IMR-90 (cell line): ENCODE measurements around the gene AUTS2. TPM values are rescaled to one million over a fixed set of nuclear protein-coding genes. Genes with fewer than 3 reads are reported as not detected.

Experiments used
- ATAC-seq: fragments of 200-7000 bp; cut with Tn5 transposase; 2 replicates; pipeline ENCODE4 v1.9.1; 2020; ENCODE audit warnings: low read depth, mild to moderate bottlenecking, moderate library complexity
- BruUV-seq: library from RNA; stranded (reverse); fragments of 400-500 nt; replicated peaks from 2 replicates; lab custom pipeline; 2021; lab: Mats Ljungman, UMichigan
- CTCF ChIA-PET: fragments of 300-600 bp; formaldehyde crosslinking; extraction: SDS; loops from one replicate; lab custom pipeline; 2021; ENCODE audit warnings: antibody characterized with exemption; lab: Yijun Ruan, JAX
- POLR2A ChIA-PET: fragments of 300-600 bp; sonication (Branson Sonifier 250); formaldehyde crosslinking; loops from one replicate; lab custom pipeline; 2022; ENCODE audit warnings: antibody characterized with exemption; ENCODE audit not compliant: unreplicated experiment; lab: Charles Lee
- DNase-seq: peaks from one replicate; pipeline ENCODE4 v3.0.0; 2013
- H2AFZ ChIP-seq: replicated peaks from 2 replicates; pipeline ENCODE3; 2013; ENCODE audit warnings: low read length, mild to moderate bottlenecking; ENCODE audit not compliant: poor library complexity
- H2AK5ac ChIP-seq: 2 replicates; pipeline ENCODE4 v1.6.1; 2013; ENCODE audit warnings: low read depth, low read length, inconsistent platforms
- H2AK9ac ChIP-seq: replicated peaks from 2 replicates; pipeline ENCODE3; 2013; ENCODE audit warnings: mild to moderate bottlenecking, low read depth, low read length, moderate library complexity; ENCODE audit not compliant: poor library complexity
- H2BK120ac ChIP-seq: 2 replicates; pipeline ENCODE4 v1.6.1; 2013; ENCODE audit warnings: low read depth, low read length, inconsistent platforms
- H2BK15ac ChIP-seq: 3 replicates; pipeline ENCODE4 v1.6.1; 2013; ENCODE audit warnings: low read depth, low read length, inconsistent platforms
- H2BK20ac ChIP-seq: 2 replicates; pipeline ENCODE4 v1.6.1; 2013; ENCODE audit warnings: low read depth, mild to moderate bottlenecking, inconsistent platforms, low read length, moderate library complexity
- H2BK5ac ChIP-seq: 2 replicates; pipeline ENCODE4 v1.6.1; 2013; ENCODE audit warnings: mild to moderate bottlenecking, low read depth, low read length, inconsistent platforms; ENCODE audit not compliant: poor library complexity, severe bottlenecking
- H3K14ac ChIP-seq: replicated peaks from 2 replicates; pipeline ENCODE4 v1.6.1; 2013; ENCODE audit warnings: low read depth, low read length, inconsistent platforms
- H3K18ac ChIP-seq: 2 replicates; pipeline ENCODE4 v1.6.1; 2013; ENCODE audit warnings: low read depth, low read length, control low read depth
- H3K23ac ChIP-seq: 2 replicates; pipeline ENCODE4 v1.6.1; 2013; ENCODE audit warnings: low read depth, low read length, inconsistent platforms
- H3K27ac ChIP-seq: 2 replicates; pipeline ENCODE4 v1.5.1; 2013; ENCODE audit warnings: mild to moderate bottlenecking, control low read depth, low read length; ENCODE audit not compliant: insufficient read depth
- H3K27me3 ChIP-seq: 2 replicates; pipeline ENCODE4 v1.6.1; 2013; ENCODE audit warnings: low read length; ENCODE audit not compliant: control insufficient read depth, insufficient read depth
- H3K36me3 ChIP-seq: 2 replicates; pipeline ENCODE4 v1.6.1; 2013; ENCODE audit warnings: low read length, mixed read lengths; ENCODE audit not compliant: control insufficient read depth, insufficient read depth
- H3K4ac ChIP-seq: 2 replicates; pipeline ENCODE4 v1.6.1; 2013; ENCODE audit warnings: low read depth, low read length, inconsistent platforms
- H3K4me1 ChIP-seq: 2 replicates; pipeline ENCODE4 v1.6.1; 2013; ENCODE audit warnings: low read length, mixed read lengths; ENCODE audit not compliant: control insufficient read depth, insufficient read depth
- H3K4me2 ChIP-seq: 2 replicates; pipeline ENCODE4 v1.6.1; 2013; ENCODE audit warnings: low read depth, mild to moderate bottlenecking, control low read depth, low read length, moderate library complexity
- H3K4me3 ChIP-seq: 2 replicates; pipeline ENCODE4 v1.5.1; 2013; ENCODE audit warnings: low read depth, mild to moderate bottlenecking, control low read depth, low read length, moderate library complexity; ENCODE audit not compliant: insufficient read depth
- H3K56ac ChIP-seq: 2 replicates; pipeline ENCODE4 v1.6.1; 2013; ENCODE audit warnings: low read length, inconsistent platforms; ENCODE audit not compliant: insufficient read depth; ENCODE audit errors: extremely low read depth
- H3K79me1 ChIP-seq, 2 experiments: 2 replicates each; pipeline ENCODE4 v1.6.1; 2013; ENCODE audit warnings: low read length in 2 of 2, inconsistent platforms in 1 of 2, low read depth in 1 of 2
- H3K9ac ChIP-seq: 2 replicates; pipeline ENCODE4 v1.6.1; 2013; ENCODE audit warnings: low read depth, low read length, control low read depth
- H3K9me1 ChIP-seq: 2 replicates; pipeline ENCODE4 v1.6.1; 2013; ENCODE audit warnings: low read length, inconsistent platforms; ENCODE audit not compliant: insufficient read depth
- H3K9me3 ChIP-seq: 2 replicates; pipeline ENCODE4 v1.6.1; 2013; ENCODE audit warnings: low read length; ENCODE audit not compliant: control insufficient read depth, insufficient read depth
- H4K20me1 ChIP-seq: 2 replicates; pipeline ENCODE4 v1.6.1; 2013; ENCODE audit warnings: low read length, inconsistent platforms; ENCODE audit not compliant: insufficient read depth
- H4K5ac ChIP-seq: 2 replicates; pipeline ENCODE4 v1.6.1; 2013; ENCODE audit warnings: mild to moderate bottlenecking, low read depth, low read length, control low read depth
- H4K8ac ChIP-seq, 2 experiments: 2 replicates each; pipeline ENCODE4 v1.6.1; 2013; ENCODE audit warnings: low read depth in 2 of 2, low read length in 2 of 2, control low read depth in 1 of 2, inconsistent platforms in 1 of 2
- H4K91ac ChIP-seq: 2 replicates; pipeline ENCODE4 v1.6.1; 2013; ENCODE audit warnings: low read depth, low read length, inconsistent platforms; ENCODE audit not compliant: insufficient read depth
- BHLHE40 ChIP-seq: fragments of 150-350 bp; IDR thresholded peaks from 2 replicates; pipeline ENCODE4 v1.6.1; 2016; ENCODE audit warnings: mild to moderate bottlenecking, low read depth, low read length
- MAFK ChIP-seq: IDR thresholded peaks from 2 replicates; pipeline ENCODE4 v1.6.1; 2012; ENCODE audit warnings: low read depth, low read length, improper control_type of control experiment
- MXI1 ChIP-seq: IDR thresholded peaks from 2 replicates; pipeline ENCODE4 v1.6.1; 2012; ENCODE audit warnings: low read depth, mild to moderate bottlenecking, low read length, moderate library complexity, borderline replicate concordance
- RFX5 ChIP-seq: IDR thresholded peaks from 2 replicates; pipeline ENCODE4 v1.8.0; 2012; ENCODE audit warnings: low read depth, mild to moderate bottlenecking, low read length, moderate library complexity
- SMC3 ChIP-seq: fragments of 150-350 bp; IDR thresholded peaks from 2 replicates; pipeline ENCODE4 v1.6.1; 2016; ENCODE audit warnings: low read depth, mild to moderate bottlenecking, antibody characterized with exemption, low read length, moderate library complexity
- WGBS, 2 experiments: methylation state at CpG; one replicate each; pipeline versions ENCODE4 v1.1.5 to v1.1.7; 2013; ENCODE audit warnings: missing lambda C conversion rate in 2 of 2; ENCODE audit not compliant: insufficient read length in 1 of 2; ENCODE audit errors: extremely low coverage in 2 of 2; 5-methylcytosine and 5-hydroxymethylcytosine counted together
- dilution Hi-C: fragments of 300-500 bp; cut with HindIII; formaldehyde crosslinking; loops from one replicate; pipeline ENCODE4 v1.14.3; 2018; ENCODE audit warnings: low sequenced_read_pairs; ENCODE audit not compliant: unreplicated experiment
- in situ Hi-C: fragments of 300-500 bp; cut with MboI; formaldehyde crosslinking; loops from 3 replicates; pipeline ENCODE4 v1.14.3; 2019; ENCODE audit warnings: low sequenced_read_pairs, inconsistent platforms, mixed read lengths
- intact Hi-C: fragments of 100-400 bp; cut with micrococcal nuclease; formaldehyde crosslinking; loops from 2 replicates; pipeline ENCODE4 v1.10.0; 2022
- polyA plus RNA-seq, 3 experiments: library from polyadenylated mRNA; depleted of rRNA; stranded (reverse); fragments of >200 nt; gene quantifications; 2 replicates each; pipeline ENCODE4 v1.2.3, GENCODE V29; 2012; ENCODE audit warnings: low replicate concordance in 1 of 3
- total RNA-seq: library from RNA; depleted of rRNA; stranded (reverse); fragments of >200 nt; gene quantifications from 2 replicates; pipeline ENCODE4 v1.2.3, GENCODE V29; 2012
- TF ChIP-seq, protein P1 (sequence below): fragments of 150-350 bp; IDR thresholded peaks from 2 replicates; pipeline ENCODE4 v1.6.1; 2017; ENCODE audit warnings: mild to moderate bottlenecking, antibody characterized with exemption, low read length, low read depth

AUTS2 gene
- total and polyA plus RNA-seq, 2 of the 4 experiments (the other 2 are of a cell fraction): 0.90 to 3.0 TPM

DNA sequence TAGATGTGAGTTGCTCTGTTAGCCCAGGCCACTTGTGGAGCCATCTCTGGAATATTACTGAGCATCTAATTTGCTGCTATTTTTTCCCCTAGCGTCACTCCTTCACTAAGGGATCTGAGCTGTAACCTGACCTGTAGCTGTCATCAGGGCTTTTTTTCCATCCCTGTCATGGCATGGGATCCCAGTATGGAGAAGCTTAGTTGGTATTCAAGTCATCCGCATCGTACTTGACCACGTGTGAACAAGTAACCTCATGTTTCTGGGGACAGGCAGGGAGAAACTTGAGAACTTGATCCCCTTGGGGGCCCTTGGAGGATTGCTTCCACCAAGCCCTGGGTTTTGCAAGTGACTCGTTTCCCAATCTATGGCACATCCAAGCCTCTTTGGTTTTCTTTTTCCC is 1059.3 kb downstream of the AUTS2 start:
- Histone ChIP-seq H3K4ac (no peak overlapping the region), H3K18ac (no peak overlapping the region), H3K9ac (no peak overlapping the region), H3K9me3 (no peaks in the 10 kb centered on the region), H4K91ac (no peak overlapping the region), H3K4me3 (no peak overlapping the region), H2AFZ (no peak overlapping the region), H3K14ac (no peak overlapping the region), H4K8ac (no peak overlapping the region), H3K4me2 (no peak overlapping the region), H2AK9ac (no peak overlapping the region), H3K36me3 (no peaks in the 10 kb centered on the region), H3K56ac (no peak overlapping the region), H4K5ac (no peak overlapping the region), H3K23ac (no peak overlapping the region), H2BK20ac (no peak overlapping the region), H2BK5ac (no peak overlapping the region), H3K27ac (no peak overlapping the region), H3K27me3 (no peaks in the 10 kb centered on the region), H3K4me1 (no peaks in the 10 kb centered on the region), H3K9me1 (no peaks in the 10 kb centered on the region), H4K20me1 (no peaks in the 10 kb centered on the region), H3K79me1 (no peaks in the 10 kb centered on the region), H2AK5ac (no peak overlapping the region), H2BK15ac (no peak overlapping the region), H2BK120ac (no peak overlapping the region)
- ATAC-seq (no peak), DNase-seq (no peak)
- BruUV-seq: no TSS peak
- dilution Hi-C loops: no loop called here
- TF ChIP-seq MXI1 (no peak), BHLHE40 (no peak), RFX5 (no peak), MAFK (no peak), SMC3 (no peak)
- TF ChIP-seq, protein P1, sequence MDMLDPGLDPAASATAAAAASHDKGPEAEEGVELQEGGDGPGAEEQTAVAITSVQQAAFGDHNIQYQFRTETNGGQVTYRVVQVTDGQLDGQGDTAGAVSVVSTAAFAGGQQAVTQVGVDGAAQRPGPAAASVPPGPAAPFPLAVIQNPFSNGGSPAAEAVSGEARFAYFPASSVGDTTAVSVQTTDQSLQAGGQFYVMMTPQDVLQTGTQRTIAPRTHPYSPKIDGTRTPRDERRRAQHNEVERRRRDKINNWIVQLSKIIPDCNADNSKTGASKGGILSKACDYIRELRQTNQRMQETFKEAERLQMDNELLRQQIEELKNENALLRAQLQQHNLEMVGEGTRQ: no peak
- intact Hi-C loops: no loop called here
- WGBS, 2 experiments: no CpG with 5 or more reads among the region's 5 CpGs
- CTCF ChIA-PET: no interaction called here
- POLR2A ChIA-PET: no interaction called here
- in situ Hi-C loops: no loop called here
